ENCODE data around the gene BCAT1.
"Not testable (repeated sequence)": the region's sequence is repeated elsewhere in the genome, so short reads cannot be mapped to it uniquely, and the experiment has no call there.

BCAT1 gene

GRCh38 chr12:24947541-24948419 lies 1.1 kb downstream of the BCAT1 start:
- Mint-ChIP-seq H3K4me1 (peaks cover 42% of the 10 kb centered on the region), H3K27ac (no peak overlapping the region), H3K36me3 (peaks cover 3% of the 10 kb centered on the region), H3K9me3 (no peaks in the 10 kb centered on the region), H3K27me3 (peaks cover 30% of the 10 kb centered on the region), H3K4me3 (peak overlapping the region; percentile 83)
- CTCF ChIA-PET, result no interaction called here
- DNase-seq, result no peak

- Mint-ChIP-seq H3K27ac (no peak overlapping the region), H3K4me1 (peaks cover 45% of the 10 kb centered on the region), H3K4me3 (no peak overlapping the region), H3K27me3 (peaks cover 22% of the 10 kb centered on the region), H3K9me3 (no peaks in the 10 kb centered on the region), H3K36me3 (peaks cover 3% of the 10 kb centered on the region)
- CTCF ChIA-PET, result interaction anchor here (1.0 kb wide), 1 partner anchor 93 kb away, joined by 3 read pairs; no protein-coding TSS in a partner anchor
- no peak for DNase-seq
Observed at GRCh38 chr12:24945845-24946244, 3.1 kb downstream of the BCAT1 start.

GRCh38 chr12:24945039-24945438 lies 3.9 kb downstream of the BCAT1 start:
- no peak for DNase-seq
- Mint-ChIP-seq H3K36me3 (peaks cover 3% of the 10 kb centered on the region), H3K27me3 (peaks cover 22% of the 10 kb centered on the region), H3K27ac (no peak overlapping the region), H3K4me1 (peaks cover 42% of the 10 kb centered on the region), H3K9me3 (no peaks in the 10 kb centered on the region), H3K4me3 (no peak overlapping the region)
- CTCF ChIA-PET, result no interaction called here

GRCh38 chr12:24944601-24944975 lies 4.3 kb downstream of the BCAT1 start:
- H3K4me3 Mint-ChIP-seq, result no peak overlapping the region
- CTCF ChIA-PET, result no interaction called here
- peaks cover 41% of the 10 kb centered on the region for H3K4me1 Mint-ChIP-seq
- no peak for DNase-seq
- peaks cover 19% of the 10 kb centered on the region for H3K27me3 Mint-ChIP-seq
- no peaks in the 10 kb centered on the region for H3K9me3 Mint-ChIP-seq
- H3K36me3 Mint-ChIP-seq, result peaks cover 3% of the 10 kb centered on the region
- H3K27ac Mint-ChIP-seq, result no peak overlapping the region

- Mint-ChIP-seq H3K9me3 (no peaks in the 10 kb centered on the region), H3K4me1 (peaks cover 36% of the 10 kb centered on the region), H3K27ac (no peak overlapping the region), H3K36me3 (peaks cover 3% of the 10 kb centered on the region), H3K27me3 (peaks cover 14% of the 10 kb centered on the region), H3K4me3 (no peak overlapping the region)
- DNase-seq, result no peak
- CTCF ChIA-PET, result interaction anchor here (1.3 kb wide), 1 partner anchor 14 kb away, joined by 3 read pairs; no protein-coding TSS in a partner anchor
Observed at GRCh38 chr12:24943947-24944600, 4.8 kb downstream of the BCAT1 start.

GRCh38 chr12:24940157-24940556 lies 8.7 kb downstream of the BCAT1 start:
- H3K4me1 Mint-ChIP-seq, result peaks cover 10% of the 10 kb centered on the region
- no peaks in the 10 kb centered on the region for H3K27me3 Mint-ChIP-seq
- no peaks in the 10 kb centered on the region for H3K9me3 Mint-ChIP-seq
- no peak for DNase-seq
- H3K36me3 Mint-ChIP-seq, result peaks cover 3% of the 10 kb centered on the region
- H3K4me3 Mint-ChIP-seq, result no peak overlapping the region
- CTCF ChIA-PET, result no interaction called here
- H3K27ac Mint-ChIP-seq, result no peak overlapping the region

GRCh38 chr12:24939551-24939950 lies 9.3 kb downstream of the BCAT1 start:
- not testable (repeated sequence) for H3K9me3 Mint-ChIP-seq, H3K27ac Mint-ChIP-seq, DNase-seq, H3K4me3 Mint-ChIP-seq, H3K36me3 Mint-ChIP-seq, H3K27me3 Mint-ChIP-seq
- CTCF ChIA-PET, result interaction anchor here (0.6 kb wide), 1 partner anchor 17 kb away, joined by 3 read pairs; no protein-coding TSS in a partner anchor
- peaks cover 10% of the 10 kb centered on the region for H3K4me1 Mint-ChIP-seq

GRCh38 chr12:24938341-24938740 lies 10.6 kb downstream of the BCAT1 start:
- peaks cover 4% of the 10 kb centered on the region for H3K27me3 Mint-ChIP-seq
- no peak overlapping the region for H3K27ac Mint-ChIP-seq
- peaks cover 3% of the 10 kb centered on the region for H3K4me1 Mint-ChIP-seq
- DNase-seq, result no peak
- H3K9me3 Mint-ChIP-seq, result no peaks in the 10 kb centered on the region
- H3K4me3 Mint-ChIP-seq, result no peak overlapping the region
- CTCF ChIA-PET, result no interaction called here
- no peaks in the 10 kb centered on the region for H3K36me3 Mint-ChIP-seq

- H3K27me3 Mint-ChIP-seq, result peaks cover 4% of the 10 kb centered on the region
- CTCF ChIA-PET, result no interaction called here
- DNase-seq, result no peak
- peaks cover 3% of the 10 kb centered on the region for H3K4me1 Mint-ChIP-seq
- no peaks in the 10 kb centered on the region for H3K36me3 Mint-ChIP-seq
- H3K4me3 Mint-ChIP-seq, result no peak overlapping the region
- no peaks in the 10 kb centered on the region for H3K9me3 Mint-ChIP-seq
- no peak overlapping the region for H3K27ac Mint-ChIP-seq
Observed at GRCh38 chr12:24937553-24938244, 11.2 kb downstream of the BCAT1 start.

GRCh38 chr12:24933694-24934407 lies 15.1 kb downstream of the BCAT1 start:
- H3K9me3 Mint-ChIP-seq, result no peaks in the 10 kb centered on the region
- no peak overlapping the region for H3K27ac Mint-ChIP-seq
- no peak overlapping the region for H3K4me3 Mint-ChIP-seq
- DNase-seq, result no peak
- H3K4me1 Mint-ChIP-seq, result peaks cover 3% of the 10 kb centered on the region
- H3K27me3 Mint-ChIP-seq, result peaks cover 9% of the 10 kb centered on the region
- CTCF ChIA-PET, result interaction anchor here (0.6 kb wide), 1 partner anchor 58 kb away, joined by 4 read pairs; no protein-coding TSS in a partner anchor
- no peaks in the 10 kb centered on the region for H3K36me3 Mint-ChIP-seq

- no peak overlapping the region for H3K4me3 Mint-ChIP-seq
- no peak for DNase-seq
Observed at GRCh38 chr12:24931666-24932405, 17.1 kb downstream of the BCAT1 start.

GRCh38 chr12:24929953-24930352 lies 18.9 kb downstream of the BCAT1 start:
- H3K27me3 Mint-ChIP-seq, result peaks cover 9% of the 10 kb centered on the region
- DNase-seq, result no peak
- H3K27ac Mint-ChIP-seq, result no peak overlapping the region
- peaks cover 3% of the 10 kb centered on the region for H3K4me1 Mint-ChIP-seq
- CTCF ChIA-PET, result no interaction called here
- peaks cover 4% of the 10 kb centered on the region for H3K9me3 Mint-ChIP-seq
- no peaks in the 10 kb centered on the region for H3K36me3 Mint-ChIP-seq
- no peak overlapping the region for H3K4me3 Mint-ChIP-seq

More at GRCh38 chr12:24931666-24932405, 17.1 kb downstream of the BCAT1 start:
- peaks cover 3% of the 10 kb centered on the region for H3K4me1 Mint-ChIP-seq
- CTCF ChIA-PET, result no interaction called here
- peaks cover 2% of the 10 kb centered on the region for H3K9me3 Mint-ChIP-seq
- no peak overlapping the region for H3K27ac Mint-ChIP-seq
- H3K36me3 Mint-ChIP-seq, result no peaks in the 10 kb centered on the region
- H3K27me3 Mint-ChIP-seq, result peaks cover 9% of the 10 kb centered on the region

GRCh38 chr12:24928533-24929306 lies 20.2 kb downstream of the BCAT1 start:
- H3K36me3 Mint-ChIP-seq, H3K4me1 Mint-ChIP-seq, CTCF ChIA-PET, H3K9me3 Mint-ChIP-seq, DNase-seq, H3K4me3 Mint-ChIP-seq, H3K27me3 Mint-ChIP-seq, H3K27ac Mint-ChIP-seq: not testable (repeated sequence)

Measured in activated naive CD4-positive, alpha-beta T cell treated with anti-CD3 and anti-CD28 coated beads, Interleukin-2, amount 10 ng/mL, durations not matched to agents 7 days and 5 days (primary cell).